Measurements from ENCODE around the gene ADGRG4. TPM values are rescaled to one million over a fixed set of nuclear protein-coding genes. Genes with fewer than 3 reads are reported as not detected.

Gene ADGRG4
- polyA plus RNA-seq, 1 of the 3 experiments (the other 2 are of a cell fraction): not detected

- H3K27ac ChIP-seq (ENCODE audit: low read depth in 2 of 2, low read length in 1 of 2): no peak overlapping the region
- H3K4me3 ChIP-seq (ENCODE audit: low read depth in 2 of 2, low read length in 1 of 2): no peak overlapping the region
- ChIA-PET POLR2A (no interaction called here), CTCF (interaction anchor here (1.5 kb wide), 1 partner anchor 9 kb away, joined by 5 read pairs; no protein-coding TSS in a partner anchor)
- no peak for DNase-seq
- H2AFZ ChIP-seq (ENCODE audit: low read depth): no peak overlapping the region
- 16% methylated on average over 5 of the region's 5 CpGs for WGBS (ENCODE audit: low lambda C conversion rate)
- TF ChIP-seq IRF3 (IDR thresholded peaks at IDR 0.05; ENCODE audit: low read depth, low read length) (no peak), SMC3 (IDR thresholded peaks at IDR 0.05; ENCODE audit: low read depth, low read length) (no peak), FOXJ3 (CRISPR knock-in tag; IDR thresholded peaks at IDR 0.05) (no peak), EP300 (IDR thresholded peaks at IDR 0.05; ENCODE audit: borderline replicate concordance in 1 of 2, low read depth in 1 of 2, low read length in 1 of 2) (no peak), GATA2 (CRISPR knock-in tag; IDR thresholded peaks at IDR 0.05) (no peak), MEF2A (IDR thresholded peaks at IDR 0.05; ENCODE audit: borderline replicate concordance, low read depth) (no peak)
- no peaks in the 10 kb centered on the region for H3K79me2 ChIP-seq (ENCODE audit: insufficient read depth)
- no peaks in the 10 kb centered on the region for H3K36me3 ChIP-seq (replicated peaks in 1 of 2; ENCODE audit: control insufficient read depth in 1 of 2, insufficient read depth in 2 of 2, low read length in 1 of 2)
- H3K4me2 ChIP-seq: no peak overlapping the region
- no peaks in the 10 kb centered on the region; a peak in 1 of 4 replicates for H3K4me1 ChIP-seq (ENCODE audit: control insufficient read depth in 1 of 2, insufficient read depth in 2 of 2, low read depth in 1 of 2, low read length in 1 of 2)
- H3K27me3 ChIP-seq (ENCODE audit: insufficient read depth): no peaks in the 10 kb centered on the region
- H3K9me3 ChIP-seq: no peaks in the 10 kb centered on the region
- no peaks in the 10 kb centered on the region for H3F3A ChIP-seq (replicated peaks; ENCODE audit: insufficient read depth)
- no peaks in the 10 kb centered on the region for H3K9me2 ChIP-seq
- H4K20me1 ChIP-seq (ENCODE audit: insufficient read depth): no peaks in the 10 kb centered on the region
- H3K9ac ChIP-seq: no peak overlapping the region
Measured at GRCh38 chrX:136457303-136457917, 156.6 kb downstream of the ADGRG4 start.

GRCh38 chrX:136464589-136464988 is 163.8 kb downstream of the ADGRG4 start:
- H3K4me3 ChIP-seq (ENCODE audit: low read depth in 2 of 2, low read length in 1 of 2): no peak overlapping the region
- TF ChIP-seq RXRA (IDR thresholded peaks at IDR 0.05; ENCODE audit: borderline replicate concordance, low read depth) (no peak), USF1 (IDR thresholded peaks at IDR 0.05; ENCODE audit: borderline replicate concordance, low read depth) (no peak), GABPA (IDR thresholded peaks at IDR 0.05; ENCODE audit: low read depth) (no peak), MAX (IDR thresholded peaks at IDR 0.05; ENCODE audit: low read depth) (no peak), GATA2 (CRISPR knock-in tag; IDR thresholded peaks at IDR 0.05) (no peak)
- TF ChIP-seq, protein P1, sequence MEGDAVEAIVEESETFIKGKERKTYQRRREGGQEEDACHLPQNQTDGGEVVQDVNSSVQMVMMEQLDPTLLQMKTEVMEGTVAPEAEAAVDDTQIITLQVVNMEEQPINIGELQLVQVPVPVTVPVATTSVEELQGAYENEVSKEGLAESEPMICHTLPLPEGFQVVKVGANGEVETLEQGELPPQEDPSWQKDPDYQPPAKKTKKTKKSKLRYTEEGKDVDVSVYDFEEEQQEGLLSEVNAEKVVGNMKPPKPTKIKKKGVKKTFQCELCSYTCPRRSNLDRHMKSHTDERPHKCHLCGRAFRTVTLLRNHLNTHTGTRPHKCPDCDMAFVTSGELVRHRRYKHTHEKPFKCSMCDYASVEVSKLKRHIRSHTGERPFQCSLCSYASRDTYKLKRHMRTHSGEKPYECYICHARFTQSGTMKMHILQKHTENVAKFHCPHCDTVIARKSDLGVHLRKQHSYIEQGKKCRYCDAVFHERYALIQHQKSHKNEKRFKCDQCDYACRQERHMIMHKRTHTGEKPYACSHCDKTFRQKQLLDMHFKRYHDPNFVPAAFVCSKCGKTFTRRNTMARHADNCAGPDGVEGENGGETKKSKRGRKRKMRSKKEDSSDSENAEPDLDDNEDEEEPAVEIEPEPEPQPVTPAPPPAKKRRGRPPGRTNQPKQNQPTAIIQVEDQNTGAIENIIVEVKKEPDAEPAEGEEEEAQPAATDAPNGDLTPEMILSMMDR (IDR thresholded peaks at IDR 0.05): no peak
- no peak overlapping the region for H2AFZ ChIP-seq (ENCODE audit: low read depth)
- WGBS (ENCODE audit: low lambda C conversion rate): 26% methylated on average over 3 of the region's 3 CpGs
- H3K27ac ChIP-seq (ENCODE audit: low read depth in 2 of 2, low read length in 1 of 2): no peak overlapping the region
- H3K9me2 ChIP-seq: no peaks in the 10 kb centered on the region
- no peaks in the 10 kb centered on the region for H3K79me2 ChIP-seq (ENCODE audit: insufficient read depth)
- no peaks in the 10 kb centered on the region for H3K36me3 ChIP-seq (replicated peaks in 1 of 2; ENCODE audit: control insufficient read depth in 1 of 2, insufficient read depth in 2 of 2, low read length in 1 of 2)
- ChIA-PET CTCF (no interaction called here), POLR2A (no interaction called here)
- H3K4me1 ChIP-seq (ENCODE audit: control insufficient read depth in 1 of 2, insufficient read depth in 2 of 2, low read depth in 1 of 2, low read length in 1 of 2): no peaks in the 10 kb centered on the region
- no peak overlapping the region for H3K9ac ChIP-seq
- no peaks in the 10 kb centered on the region for H3F3A ChIP-seq (replicated peaks; ENCODE audit: insufficient read depth)
- no peaks in the 10 kb centered on the region; the same call in 1 of the 2 replicates for H3K27me3 ChIP-seq (ENCODE audit: insufficient read depth)
- no peaks in the 10 kb centered on the region for H4K20me1 ChIP-seq (ENCODE audit: insufficient read depth)
- DNase-seq: no peak
- H3K4me2 ChIP-seq: no peak overlapping the region
- H3K9me3 ChIP-seq: no peaks in the 10 kb centered on the region

Other genes with a start within 250 kb of the ADGRG4 start
- 57.8 and 71.6 TPM in 2 replicates for gene FHL1, start 153.4 kb upstream of the ADGRG4 start, polyA plus RNA-seq (2012; rRNA removed)
- 5.8 and 6.7 TPM in 2 replicates for gene MAP7D3, start 49.6 kb upstream of the ADGRG4 start, polyA plus RNA-seq (2012; rRNA removed)
- not detected in 2 replicates for gene BRS3, start 187.0 kb downstream of the ADGRG4 start, polyA plus RNA-seq (2012; rRNA removed)
- gene HTATSF1, start 196.6 kb downstream of the ADGRG4 start, polyA plus RNA-seq (2012; rRNA removed): 1.3 and 2.7 TPM in 2 replicates
- not detected in 2 replicates for gene VGLL1, start 231.3 kb downstream of the ADGRG4 start, polyA plus RNA-seq (2012; rRNA removed)

All from SK-N-SH (cell line).